Nephron progenitor cell (in vitro differentiated cells): ENCODE results near the gene CMIP.
A peak's percentile ranks its signal among the peaks of the same experiment; 100 is the strongest.

ENCODE experiments used
- DNase-seq: peaks from one replicate; pipeline ENCODE4 v3.0.0; 2021
- H3K27ac Mint-ChIP-seq: 2 replicates; pipeline ENCODE4 v1.8.0; 2021; ENCODE audit warnings: mild to moderate bottlenecking, moderate library complexity, mixed read lengths
- H3K27me3 Mint-ChIP-seq: 2 replicates; pipeline ENCODE4 v1.8.0; 2021; ENCODE audit warnings: mild to moderate bottlenecking, low read depth, mixed read lengths; ENCODE audit not compliant: poor library complexity
- H3K36me3 Mint-ChIP-seq: 2 replicates; pipeline ENCODE4 v1.8.0; 2021; ENCODE audit warnings: low read depth, mixed read lengths
- H3K4me1 Mint-ChIP-seq: 2 replicates; pipeline ENCODE4 v1.8.0; 2021; ENCODE audit warnings: mixed read lengths
- H3K4me3 Mint-ChIP-seq: 2 replicates; pipeline ENCODE4 v1.8.0; 2021; ENCODE audit warnings: mild to moderate bottlenecking, moderate library complexity, mixed read lengths
- H3K9me3 Mint-ChIP-seq: 2 replicates; pipeline ENCODE4 v1.8.0; 2021; ENCODE audit warnings: mild to moderate bottlenecking, moderate library complexity, mixed read lengths
- CTCF ChIP-seq: fragments of 200-600 bp; sonication (generic); IDR thresholded peaks from 2 replicates; pipeline ENCODE4 v1.5.0; 2021; ENCODE audit warnings: antibody characterized with exemption

Gene CMIP

GRCh38 chr16:81447383-81448101, 2.9 kb downstream of the CMIP start:
- DNase-seq, result no peak
- peaks cover 12% of the 10 kb centered on the region for H3K27me3 Mint-ChIP-seq
- H3K4me1 Mint-ChIP-seq, result peaks cover 64% of the 10 kb centered on the region
- H3K27ac Mint-ChIP-seq, result no peak overlapping the region
- H3K9me3 Mint-ChIP-seq, result peaks cover 3% of the 10 kb centered on the region
- peak overlapping the region; percentile 92 for H3K4me3 Mint-ChIP-seq
- no peak for TF ChIP-seq CTCF
- H3K36me3 Mint-ChIP-seq, result peaks cover 18% of the 10 kb centered on the region

- no peak overlapping the region for H3K27ac Mint-ChIP-seq
- peaks cover 69% of the 10 kb centered on the region for H3K4me1 Mint-ChIP-seq
- H3K9me3 Mint-ChIP-seq, result peaks cover 3% of the 10 kb centered on the region
- DNase-seq, result peak; percentile 34
- peaks cover 4% of the 10 kb centered on the region for H3K27me3 Mint-ChIP-seq
- H3K4me3 Mint-ChIP-seq, result peak overlapping the region; percentile 61
- no peak for TF ChIP-seq CTCF
- peaks cover 18% of the 10 kb centered on the region for H3K36me3 Mint-ChIP-seq
These were observed 3.8 kb downstream of the CMIP start for GRCh38 chr16:81448154-81449131.

- no peak for TF ChIP-seq CTCF
- no peaks in the 10 kb centered on the region for H3K27me3 Mint-ChIP-seq
- H3K9me3 Mint-ChIP-seq, result peaks cover 3% of the 10 kb centered on the region
- H3K36me3 Mint-ChIP-seq, result peaks cover 18% of the 10 kb centered on the region
- H3K4me1 Mint-ChIP-seq, result peaks cover 69% of the 10 kb centered on the region
- no peak overlapping the region for H3K4me3 Mint-ChIP-seq
- no peak overlapping the region for H3K27ac Mint-ChIP-seq
- DNase-seq, result no peak
These were observed 4.6 kb downstream of the CMIP start for GRCh38 chr16:81449241-81449640.

- Mint-ChIP-seq H3K36me3 (peaks cover 18% of the 10 kb centered on the region), H3K9me3 (peaks cover 3% of the 10 kb centered on the region), H3K27ac (no peak overlapping the region), H3K4me1 (peaks cover 76% of the 10 kb centered on the region), H3K4me3 (no peak overlapping the region), H3K27me3 (no peaks in the 10 kb centered on the region)
- no peak for TF ChIP-seq CTCF
- DNase-seq, result no peak
These were observed 5.4 kb downstream of the CMIP start for GRCh38 chr16:81449899-81450608.

GRCh38 chr16:81450783-81451491, 6.3 kb downstream of the CMIP start:
- peaks cover 82% of the 10 kb centered on the region for H3K4me1 Mint-ChIP-seq
- TF ChIP-seq CTCF, result no peak
- no peak for DNase-seq

More at GRCh38 chr16:81450783-81451491, 6.3 kb downstream of the CMIP start:
- Mint-ChIP-seq H3K4me3 (no peak overlapping the region), H3K9me3 (peaks cover 3% of the 10 kb centered on the region), H3K27me3 (no peaks in the 10 kb centered on the region), H3K36me3 (peaks cover 18% of the 10 kb centered on the region), H3K27ac (no peak overlapping the region)
